HEK293 (cell line): ENCODE measurements around the gene PIGS.

Experiments used
- FEZF1 ChIP-seq: fragments of 450-650 bp; formaldehyde crosslinking; IDR thresholded peaks from 2 replicates; pipeline ENCODE4 v1.5.1; 2016; ENCODE audit warnings: missing biosample characterization, missing genetic modification characterization
- GFI1B ChIP-seq: fragments of 450-650 bp; formaldehyde crosslinking; IDR thresholded peaks from 2 replicates; pipeline ENCODE4 v1.5.1; 2016; ENCODE audit warnings: missing biosample characterization, missing genetic modification characterization
- KLF7 ChIP-seq: fragments of 450-650 bp; formaldehyde crosslinking; IDR thresholded peaks from 2 replicates; pipeline ENCODE4 v1.5.1; 2016; ENCODE audit warnings: missing biosample characterization, missing genetic modification characterization, borderline replicate concordance
- MEIS1 ChIP-seq: sonication (generic); formaldehyde crosslinking; IDR thresholded peaks from 2 replicates; pipeline ENCODE4 v1.8.1; 2022; ENCODE audit warnings: missing genetic modification reagents, mild to moderate bottlenecking, borderline replicate concordance
- OVOL3 ChIP-seq: fragments of 450-650 bp; formaldehyde crosslinking; IDR thresholded peaks from 2 replicates; pipeline ENCODE4 v1.5.1; 2016; ENCODE audit warnings: missing biosample characterization, missing genetic modification characterization
- PATZ1 ChIP-seq: fragments of 450-650 bp; formaldehyde crosslinking; IDR thresholded peaks from 2 replicates; pipeline ENCODE4 v1.5.1; 2016; ENCODE audit warnings: missing biosample characterization, missing genetic modification characterization
- PRDM6 ChIP-seq: fragments of 450-650 bp; formaldehyde crosslinking; IDR thresholded peaks from 2 replicates; pipeline ENCODE4 v1.5.1; 2017; ENCODE audit warnings: missing biosample characterization, missing genetic modification characterization
- REPIN1 ChIP-seq: fragments of 450-650 bp; formaldehyde crosslinking; IDR thresholded peaks from 2 replicates; pipeline ENCODE4 v1.5.1; 2017; ENCODE audit warnings: missing biosample characterization, missing genetic modification characterization, low read depth
- SCRT2 ChIP-seq: fragments of 450-650 bp; formaldehyde crosslinking; IDR thresholded peaks from 2 replicates; pipeline ENCODE4 v1.5.1; 2016; ENCODE audit warnings: missing biosample characterization, missing genetic modification characterization
- SETDB1 ChIP-seq: IDR thresholded peaks from one replicate; pipeline ENCODE4 v1.6.1; 2017; ENCODE audit warnings: mild to moderate bottlenecking, low read length, moderate library complexity, mixed read lengths; ENCODE audit not compliant: insufficient read length
- YY2 ChIP-seq: fragments of 450-650 bp; formaldehyde crosslinking; IDR thresholded peaks from 2 replicates; pipeline ENCODE4 v1.5.1; 2016; ENCODE audit warnings: missing biosample characterization, missing genetic modification characterization
- ZBTB11 ChIP-seq: fragments of 450-650 bp; formaldehyde crosslinking; conservative IDR thresholded peaks from 2 replicates; pipeline ENCODE4 v1.5.1; 2016; ENCODE audit warnings: low read depth, missing biosample characterization, missing genetic modification characterization
- ZBTB21 ChIP-seq: fragments of 450-650 bp; formaldehyde crosslinking; IDR thresholded peaks from 2 replicates; pipeline ENCODE4 v1.5.1; 2017; ENCODE audit warnings: missing biosample characterization, missing genetic modification characterization
- ZFP41 ChIP-seq: fragments of 450-650 bp; formaldehyde crosslinking; IDR thresholded peaks from 2 replicates; pipeline ENCODE4 v1.5.1; 2016; ENCODE audit warnings: missing biosample characterization, missing genetic modification characterization, borderline replicate concordance
- ZNF138 ChIP-seq: fragments of 450-650 bp; formaldehyde crosslinking; IDR thresholded peaks from 2 replicates; pipeline ENCODE4 v1.5.1; 2016; ENCODE audit warnings: missing biosample characterization, missing genetic modification characterization, borderline replicate concordance
- ZNF16 ChIP-seq: fragments of 450-650 bp; formaldehyde crosslinking; IDR thresholded peaks from 2 replicates; pipeline ENCODE4 v1.5.1; 2016; ENCODE audit warnings: low read depth, missing biosample characterization, missing genetic modification characterization
- ZNF174 ChIP-seq: fragments of 450-650 bp; formaldehyde crosslinking; IDR thresholded peaks from 2 replicates; pipeline ENCODE4 v1.5.0; 2017; ENCODE audit warnings: missing biosample characterization, mild to moderate bottlenecking, missing genetic modification characterization
- ZNF202 ChIP-seq: fragments of 450-650 bp; formaldehyde crosslinking; IDR thresholded peaks from 2 replicates; pipeline ENCODE4 v1.5.1; 2016; ENCODE audit warnings: missing biosample characterization, missing genetic modification characterization, borderline replicate concordance
- ZNF24 ChIP-seq: fragments of 450-650 bp; formaldehyde crosslinking; IDR thresholded peaks from 2 replicates; pipeline ENCODE4 v1.5.1; 2016; ENCODE audit warnings: missing biosample characterization, missing genetic modification characterization
- ZNF292 ChIP-seq: fragments of 450-650 bp; formaldehyde crosslinking; IDR thresholded peaks from 2 replicates; pipeline ENCODE4 v1.5.1; 2016; ENCODE audit warnings: low read depth, missing biosample characterization, missing genetic modification characterization, borderline replicate concordance
- ZNF302 ChIP-seq: fragments of 450-650 bp; formaldehyde crosslinking; IDR thresholded peaks from 2 replicates; pipeline ENCODE4 v1.5.1; 2016; ENCODE audit warnings: missing biosample characterization, missing genetic modification characterization, low read depth
- ZNF362 ChIP-seq: fragments of 450-650 bp; formaldehyde crosslinking; IDR thresholded peaks from 2 replicates; pipeline ENCODE4 v1.5.1; 2016; ENCODE audit warnings: missing biosample characterization, missing genetic modification characterization
- ZNF423 ChIP-seq: fragments of 450-650 bp; formaldehyde crosslinking; IDR thresholded peaks from 2 replicates; pipeline ENCODE4 v1.5.1; 2016; ENCODE audit warnings: missing biosample characterization, missing genetic modification characterization
- ZNF501 ChIP-seq: fragments of 450-650 bp; formaldehyde crosslinking; IDR thresholded peaks from 2 replicates; pipeline ENCODE4 v1.5.1; 2016; ENCODE audit warnings: missing biosample characterization, missing genetic modification characterization
- ZNF548 ChIP-seq: fragments of 450-650 bp; formaldehyde crosslinking; IDR thresholded peaks from 2 replicates; pipeline ENCODE4 v1.5.1; 2016; ENCODE audit warnings: missing biosample characterization, missing genetic modification characterization
- ZNF560 ChIP-seq: fragments of 450-650 bp; formaldehyde crosslinking; IDR thresholded peaks from 2 replicates; pipeline ENCODE4 v1.5.1; 2017; ENCODE audit warnings: missing biosample characterization, missing genetic modification characterization, borderline replicate concordance
- ZNF629 ChIP-seq: fragments of 450-650 bp; formaldehyde crosslinking; IDR thresholded peaks from 2 replicates; pipeline ENCODE4 v1.5.1; 2017; ENCODE audit warnings: missing biosample characterization, missing genetic modification characterization
- ZNF658 ChIP-seq: fragments of 450-650 bp; formaldehyde crosslinking; IDR thresholded peaks from 2 replicates; pipeline ENCODE4; 2016; ENCODE audit warnings: missing biosample characterization, missing genetic modification characterization
- ZNF704 ChIP-seq: fragments of 450-650 bp; formaldehyde crosslinking; IDR thresholded peaks from 2 replicates; pipeline ENCODE4 v1.5.1; 2016; ENCODE audit warnings: missing biosample characterization, missing genetic modification characterization
- ZNF830 ChIP-seq: fragments of 450-650 bp; IDR thresholded peaks from 2 replicates; pipeline ENCODE4 v1.5.0; 2018; ENCODE audit warnings: missing biosample characterization, missing genetic modification characterization, low read depth, mild to moderate bottlenecking, moderate library complexity

Gene PIGS

GRCh38 chr17:28570716-28571360 lies 486 bp downstream of the PIGS start (continued):
- no peak for TF ChIP-seq YY2
- TF ChIP-seq ZBTB11 (tag by site-specific recombination) = no peak
- TF ChIP-seq ZNF16 = no peak
- no peak for TF ChIP-seq ZNF658
- TF ChIP-seq ZNF501 = peak; percentile 60; the same call in 1 of the 2 replicates
- no peak for TF ChIP-seq ZNF830
- no peak for TF ChIP-seq SCRT2 (tag by site-specific recombination)
- no peak for TF ChIP-seq REPIN1 (tag by site-specific recombination)
- TF ChIP-seq ZNF362 (tag by site-specific recombination) = no peak
- no peak for TF ChIP-seq ZNF548 (tag by site-specific recombination)
- TF ChIP-seq ZNF202 = no peak
- TF ChIP-seq ZNF302 (tag by site-specific recombination) = no peak
- 0 out of 2 replicates have a peak, but pooled peaks have one; percentile 10 for TF ChIP-seq ZNF629
- TF ChIP-seq ZNF138 (tag by site-specific recombination) = no peak
- no peak for TF ChIP-seq KLF7
- no peak for TF ChIP-seq FEZF1 (tag by site-specific recombination)
- TF ChIP-seq ZFP41 (tag by site-specific recombination) = no peak
- TF ChIP-seq OVOL3 (tag by site-specific recombination) = no peak
- TF ChIP-seq ZNF704 = no peak
- no peak for TF ChIP-seq ZNF292 (tag by site-specific recombination)
- no peak for TF ChIP-seq SETDB1
- no peak for TF ChIP-seq ZBTB21 (tag by site-specific recombination)
- no peak for TF ChIP-seq PRDM6 (tag by site-specific recombination)
- TF ChIP-seq MEIS1 (CRISPR knock-in tag) = no peak
- TF ChIP-seq ZNF24 (tag by site-specific recombination) = no peak
- no peak for TF ChIP-seq ZNF174 (tag by site-specific recombination)
- peak; percentile 83 for TF ChIP-seq PATZ1 (tag by site-specific recombination)
- TF ChIP-seq ZNF560 (tag by site-specific recombination) = no peak
- no peak for TF ChIP-seq ZNF423
- no peak for TF ChIP-seq GFI1B (tag by site-specific recombination)
